RPMI8226 (cell line): ENCODE results near the gene MBP.
A peak's percentile ranks its signal among the peaks of the same experiment; 100 is the strongest.

Experiments
- DNase-seq: peaks from one replicate; pipeline ENCODE4 v3.0.0-alpha.2; 2015

The MBP gene

DNA sequence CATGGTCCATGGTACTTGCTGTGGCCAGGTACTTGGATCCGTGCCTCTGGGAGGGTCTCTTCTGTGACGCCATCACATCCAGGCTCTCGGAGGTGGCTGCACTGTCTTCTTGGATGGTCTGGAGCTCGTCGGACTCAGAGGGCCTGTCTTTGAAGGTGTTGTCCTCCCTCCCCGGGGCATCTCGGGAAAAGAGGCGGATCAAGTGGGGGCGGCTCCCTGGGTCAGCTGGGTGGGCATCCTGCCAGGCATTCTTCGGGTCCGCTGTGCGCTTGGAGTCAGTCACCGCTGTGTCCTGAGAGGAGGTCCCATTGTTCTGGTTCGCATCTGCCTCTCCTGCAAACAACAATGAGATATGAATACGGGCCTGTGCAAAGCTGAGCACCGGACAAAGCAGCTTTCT, 115.6 kb downstream of the MBP start:
- DNase-seq, result no peak

DNA sequence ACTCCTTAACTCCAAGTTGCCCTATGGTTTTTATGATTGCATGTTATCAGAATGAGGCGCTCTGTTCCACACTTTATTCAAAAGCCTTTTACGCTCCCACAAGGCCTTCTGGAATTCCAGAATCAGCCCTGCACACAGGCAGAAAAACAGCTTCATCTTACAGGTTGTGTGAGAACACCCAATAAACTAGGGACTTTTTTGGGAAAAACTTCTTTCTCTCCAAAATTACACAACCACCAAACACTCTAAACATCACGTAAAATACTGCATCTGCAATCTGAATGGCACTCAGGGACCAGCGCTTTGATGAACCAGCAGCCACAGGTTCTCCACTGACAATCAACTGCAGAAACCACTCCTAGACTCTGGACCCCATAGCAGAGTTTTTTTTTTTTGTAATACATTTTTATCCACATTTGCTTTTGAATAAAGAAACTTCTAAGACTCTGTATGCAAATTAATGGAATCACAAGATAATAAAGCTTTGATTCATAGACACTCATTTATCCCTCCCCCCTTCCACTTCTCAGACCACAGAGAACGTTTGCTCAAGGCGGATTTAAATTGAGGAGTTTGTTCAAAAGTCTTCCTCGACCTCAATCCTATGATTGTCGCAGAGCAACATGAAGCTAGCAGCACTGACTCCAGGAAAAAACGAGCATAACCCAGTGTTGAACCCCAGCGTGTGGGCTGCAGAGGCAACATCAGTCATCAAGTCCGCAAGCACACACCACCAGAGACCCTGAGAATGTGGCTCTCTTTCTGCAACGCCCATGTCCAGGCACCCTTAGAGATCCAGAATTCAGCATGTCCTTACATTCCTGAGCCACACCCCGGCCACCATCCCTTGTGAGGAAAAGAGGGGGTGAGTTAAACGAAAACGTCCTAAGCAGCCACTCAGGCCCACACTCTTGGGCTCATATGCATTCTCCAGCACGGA, 116.5 kb downstream of the MBP start:
- DNase-seq, result no peak

DNA sequence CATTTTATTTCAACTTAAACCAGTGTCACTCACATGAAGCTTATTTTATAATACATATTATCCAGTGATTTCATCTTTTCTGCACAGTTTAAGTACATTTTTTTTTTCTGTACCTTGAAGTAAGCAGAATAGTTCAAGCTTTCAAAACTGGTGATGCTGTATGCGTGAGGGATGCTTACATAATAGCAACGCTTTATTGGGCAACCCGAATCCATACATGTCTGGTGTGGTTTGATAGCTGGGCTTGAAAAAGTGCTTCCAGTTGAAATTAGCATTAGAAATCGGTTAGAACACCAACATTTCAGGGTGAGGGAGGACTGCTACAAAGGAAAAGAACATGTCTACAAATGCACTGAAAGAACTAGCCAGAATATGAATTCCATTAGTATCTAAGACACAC, 117.4 kb downstream of the MBP start:
- DNase-seq, result no peak

DNA sequence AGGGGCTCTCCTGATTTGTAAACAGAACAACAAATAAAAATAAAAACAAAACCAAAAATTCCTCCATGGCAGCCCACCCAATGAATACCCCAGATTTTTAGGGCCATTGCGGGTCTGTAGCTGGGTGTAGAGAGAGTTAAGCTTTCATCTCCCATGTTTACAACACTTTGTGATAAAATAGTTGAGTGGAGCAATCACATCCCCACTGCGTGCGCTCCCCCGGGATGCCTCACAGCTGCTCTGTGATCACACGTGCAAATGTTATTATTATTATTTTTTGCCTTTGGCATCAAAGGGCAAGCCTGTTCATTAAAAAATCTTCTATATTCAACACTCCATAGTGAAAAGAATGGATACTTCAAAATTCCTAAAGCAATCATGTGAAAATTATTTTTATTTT, 118.0 kb downstream of the MBP start:
- DNase-seq, result no peak

DNA sequence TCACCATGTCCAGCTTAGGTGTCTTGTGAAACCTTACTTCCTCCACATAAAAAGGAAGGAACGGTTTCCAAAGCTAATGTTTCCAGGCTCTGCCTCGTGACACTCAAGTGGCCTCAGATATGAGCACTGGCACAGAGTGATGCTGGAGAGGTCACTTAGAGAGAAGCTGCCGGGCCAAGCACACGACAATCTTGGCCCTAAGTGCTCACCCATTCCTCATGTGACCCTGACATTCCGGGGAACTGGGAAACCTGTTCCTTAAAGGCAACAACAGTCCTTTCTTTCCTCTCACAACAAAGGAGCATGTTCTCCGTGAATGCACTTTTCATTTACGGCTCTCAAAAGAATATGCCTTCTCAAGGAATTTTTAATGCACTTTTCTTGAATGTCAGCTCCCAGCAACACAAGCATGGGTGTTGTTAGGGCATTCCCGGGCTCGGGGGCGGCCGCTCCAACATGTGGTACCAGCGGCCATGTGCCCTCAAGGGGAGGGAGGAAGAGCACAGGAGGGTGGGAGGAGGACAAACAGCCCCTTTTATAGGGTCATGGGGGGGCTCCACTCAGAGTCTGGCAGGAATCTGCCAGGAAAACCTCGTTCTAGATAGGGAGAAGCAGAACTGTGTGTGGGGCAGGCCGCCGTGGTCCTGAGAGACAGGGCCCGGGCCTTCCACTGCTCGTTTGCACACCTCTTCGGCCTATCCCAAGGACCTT, 118.6 kb downstream of the MBP start:
- no peak for DNase-seq

DNA sequence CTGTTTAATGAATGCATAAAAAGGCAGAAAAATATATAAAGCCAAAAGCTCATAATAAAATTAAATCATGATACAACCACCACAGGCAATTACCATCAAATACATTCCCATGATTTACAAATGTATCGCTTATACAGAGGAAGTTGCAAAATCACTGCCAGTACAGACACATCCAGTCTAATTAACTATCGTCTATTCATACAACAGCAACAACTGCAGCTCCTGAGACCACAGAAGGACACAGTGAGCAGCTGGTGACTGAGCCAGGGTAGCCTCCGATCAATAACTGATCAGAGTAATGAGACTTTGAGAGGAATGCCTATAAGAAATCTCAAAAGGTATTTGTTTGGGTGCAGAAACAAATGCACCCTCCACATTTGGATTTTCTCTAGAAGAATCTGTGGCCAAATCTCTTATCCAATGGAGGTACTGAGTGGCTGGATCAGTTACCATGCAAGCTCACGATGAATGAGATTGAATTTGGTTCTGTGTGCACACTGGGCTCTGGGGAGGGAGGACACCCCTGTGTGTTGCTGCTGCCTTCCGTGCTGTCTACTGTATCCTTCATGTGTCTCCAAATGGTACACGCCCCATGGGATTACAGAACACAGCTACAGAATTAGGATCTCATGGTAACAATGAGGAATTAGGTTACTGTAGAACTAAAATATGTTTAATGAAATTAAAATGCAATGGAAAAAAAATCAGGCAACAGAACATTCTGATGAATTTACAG, 119.6 kb downstream of the MBP start:
- no peak for DNase-seq

DNA sequence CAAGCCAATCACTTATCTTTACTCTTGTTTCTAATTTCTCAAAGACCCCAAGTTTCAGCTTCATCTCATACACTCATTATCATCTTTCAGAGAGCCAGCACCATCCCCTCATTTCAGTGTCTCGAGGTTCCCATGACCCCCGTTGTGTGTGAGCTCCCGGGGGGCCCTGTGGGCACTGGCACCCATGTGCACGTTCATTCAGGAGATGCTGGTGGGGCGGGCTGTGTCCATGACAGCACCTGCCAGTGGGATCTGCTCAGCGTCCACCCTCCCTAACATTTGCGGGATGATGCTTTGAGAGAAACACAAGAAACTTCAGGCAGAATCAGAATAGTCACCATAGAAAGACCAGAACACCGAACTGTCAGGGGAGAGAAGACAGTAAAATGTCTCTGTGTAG, 120.5 kb downstream of the MBP start:
- no peak for DNase-seq

DNA sequence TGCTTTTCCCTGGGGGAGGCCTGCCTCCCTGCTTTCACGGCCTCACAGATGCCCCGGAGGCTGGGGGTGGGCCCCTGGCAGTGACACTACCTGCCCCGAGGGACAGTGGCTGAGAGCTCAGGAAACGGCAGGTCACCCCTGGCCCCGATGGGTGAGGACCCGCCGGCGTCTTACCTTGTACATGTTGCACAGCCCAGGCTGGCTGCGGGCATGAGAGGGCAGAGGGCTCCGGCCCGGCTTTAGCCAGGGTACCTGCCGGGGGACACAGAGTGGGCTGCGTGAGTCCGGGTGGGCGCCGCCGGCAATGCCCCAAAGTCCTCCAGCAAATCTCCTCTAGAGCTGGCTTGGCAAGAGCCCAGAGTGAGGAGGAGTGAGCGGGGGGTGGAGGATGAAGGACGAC, 122.9 kb downstream of the MBP start:
- DNase-seq, result no peak

DNA sequence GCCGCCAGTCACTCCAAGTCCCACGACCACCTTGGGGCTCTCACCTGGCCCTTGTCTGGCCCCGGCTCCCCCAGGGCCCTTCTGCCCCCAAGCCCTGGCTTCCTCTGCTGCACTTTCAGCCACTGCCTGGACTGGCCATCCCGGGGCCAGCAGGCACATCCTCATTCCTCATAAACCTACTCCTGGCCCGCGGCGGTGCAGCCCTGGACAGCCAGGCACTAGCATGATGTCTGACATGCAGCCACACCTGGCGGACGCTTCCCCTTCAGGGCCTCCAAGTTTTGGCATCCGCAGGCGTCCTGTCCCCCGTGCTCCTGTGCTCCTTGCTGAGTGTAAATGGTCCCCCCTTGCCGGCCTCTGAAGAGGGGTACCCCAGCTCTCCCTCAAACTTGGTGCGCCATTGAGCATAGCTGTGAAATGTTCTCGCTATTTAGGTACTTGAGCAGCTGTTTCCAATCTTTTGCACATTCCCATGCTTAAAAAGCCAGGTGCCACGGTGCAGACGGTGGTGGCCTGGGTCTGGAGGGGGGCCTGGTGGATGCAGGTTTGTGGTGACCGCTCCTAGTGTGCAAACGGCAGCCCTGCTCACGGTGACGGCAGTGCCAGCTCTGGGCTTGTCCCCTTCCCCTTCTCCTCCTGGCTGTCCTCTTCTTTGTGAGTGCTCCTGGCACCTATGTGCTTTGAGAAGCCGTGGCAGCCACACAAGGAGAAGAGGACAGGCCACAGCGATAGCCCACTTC, 123.8 kb downstream of the MBP start:
- no peak for DNase-seq

DNA sequence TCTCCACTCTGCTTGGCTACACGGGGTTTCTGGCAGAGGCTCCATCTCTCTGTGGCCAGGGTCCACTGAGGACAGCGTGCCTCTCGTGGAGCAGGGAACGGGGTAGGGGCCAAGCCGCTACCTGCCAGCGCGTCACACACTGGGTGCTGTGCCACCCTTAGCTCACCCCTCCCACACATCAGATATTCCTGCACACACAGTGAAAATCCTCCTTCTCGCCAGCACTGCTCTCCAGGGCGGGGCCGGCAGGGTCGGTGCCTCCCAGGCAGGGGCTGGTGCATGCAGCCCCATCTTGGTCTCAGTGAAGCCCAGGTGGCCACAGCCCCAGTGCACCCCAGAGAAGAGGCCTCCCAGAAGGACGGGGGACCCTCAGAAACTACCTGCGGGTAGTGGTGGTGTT, 124.6 kb downstream of the MBP start:
- DNase-seq, result no peak

DNA sequence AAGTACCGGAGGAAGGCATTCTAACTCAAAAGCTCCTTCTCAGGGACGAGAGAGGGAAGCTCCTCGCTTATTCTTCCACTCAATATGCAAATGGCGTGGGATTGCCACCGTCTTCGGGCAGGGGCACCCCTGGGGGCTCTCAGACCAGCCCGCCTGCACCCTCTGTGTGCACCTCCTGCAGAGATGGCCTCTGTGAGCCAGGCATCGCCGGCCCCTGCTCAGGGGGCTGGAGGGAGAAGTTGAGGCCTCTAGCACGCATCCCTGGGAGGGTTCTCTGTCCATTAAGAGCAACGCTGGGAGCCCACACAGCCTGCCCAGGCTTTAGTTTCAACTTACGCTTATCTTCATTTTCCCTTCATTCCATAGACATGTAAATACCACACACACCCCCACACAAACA, 125.3 kb downstream of the MBP start:
- DNase-seq, result no peak

DNA sequence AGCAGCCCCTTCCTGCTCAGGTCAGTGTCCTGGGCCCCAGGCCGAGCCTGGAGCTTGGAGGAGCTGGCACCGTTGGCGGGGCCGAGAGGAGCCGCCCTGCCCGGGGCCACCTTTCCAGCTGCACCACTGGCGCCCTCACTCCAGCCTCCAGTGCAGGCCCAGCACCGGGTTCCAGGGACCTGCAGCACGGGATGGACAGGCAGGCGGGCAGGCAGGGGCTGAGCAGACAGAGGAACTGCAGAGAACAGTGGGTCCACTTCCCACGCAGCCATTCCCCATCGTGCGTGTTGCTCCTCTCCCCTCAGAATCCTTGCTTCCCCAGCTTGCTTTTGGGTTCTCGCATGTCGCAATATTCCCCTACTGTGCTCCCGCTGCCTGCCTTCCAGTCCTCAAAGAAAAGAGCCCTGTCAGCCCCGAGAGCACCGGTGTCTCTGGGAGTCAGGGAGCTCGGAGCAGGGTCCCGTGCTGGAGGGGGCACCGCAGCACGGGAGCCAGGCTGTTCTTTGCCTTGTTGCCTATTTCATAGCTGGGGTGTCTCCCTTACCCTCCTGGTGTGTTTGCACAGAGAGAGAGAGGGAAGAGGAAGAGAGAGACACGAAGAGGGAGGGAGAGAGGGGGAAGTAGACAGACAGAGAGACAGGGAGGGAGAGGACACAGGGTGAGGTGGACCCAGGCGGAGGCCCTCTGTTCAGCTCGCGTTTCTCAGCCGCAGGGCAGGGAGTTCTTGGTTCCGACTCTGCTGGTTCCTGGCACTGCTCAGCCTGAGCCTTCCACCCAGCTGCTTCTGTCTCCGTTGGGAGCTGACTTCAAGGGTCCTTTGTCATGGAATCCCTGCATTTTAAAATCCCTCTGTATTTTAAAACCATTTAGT, 126.0 kb downstream of the MBP start:
- DNase-seq, result no peak

DNA sequence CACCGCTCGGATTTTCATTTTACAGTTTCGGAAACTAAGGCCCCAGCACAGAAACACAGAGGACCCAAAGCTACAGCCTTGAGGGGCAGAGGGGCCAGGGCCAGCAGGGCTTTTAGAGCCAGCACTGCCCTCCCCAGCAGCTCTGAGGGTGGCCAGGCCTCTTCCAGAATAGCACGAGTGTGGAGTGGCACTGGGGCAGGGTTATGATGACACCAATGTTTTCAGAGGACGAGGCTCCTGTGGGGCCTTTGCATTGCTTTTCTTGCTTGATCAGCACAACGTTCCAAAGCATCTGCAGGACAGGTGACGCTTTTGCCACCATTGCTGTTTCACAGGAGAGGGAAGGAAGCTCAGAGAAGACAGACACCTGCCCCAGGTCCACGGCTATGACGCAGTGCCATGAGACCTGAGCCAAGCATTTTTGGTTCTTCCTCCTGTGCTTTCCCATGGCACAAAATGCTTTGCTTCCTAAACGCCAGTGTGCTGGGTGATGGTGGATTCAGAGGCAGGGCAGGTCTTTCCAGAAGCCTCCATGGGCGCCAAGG, 126.9 kb downstream of the MBP start:
- DNase-seq, result peak; percentile 70

DNA sequence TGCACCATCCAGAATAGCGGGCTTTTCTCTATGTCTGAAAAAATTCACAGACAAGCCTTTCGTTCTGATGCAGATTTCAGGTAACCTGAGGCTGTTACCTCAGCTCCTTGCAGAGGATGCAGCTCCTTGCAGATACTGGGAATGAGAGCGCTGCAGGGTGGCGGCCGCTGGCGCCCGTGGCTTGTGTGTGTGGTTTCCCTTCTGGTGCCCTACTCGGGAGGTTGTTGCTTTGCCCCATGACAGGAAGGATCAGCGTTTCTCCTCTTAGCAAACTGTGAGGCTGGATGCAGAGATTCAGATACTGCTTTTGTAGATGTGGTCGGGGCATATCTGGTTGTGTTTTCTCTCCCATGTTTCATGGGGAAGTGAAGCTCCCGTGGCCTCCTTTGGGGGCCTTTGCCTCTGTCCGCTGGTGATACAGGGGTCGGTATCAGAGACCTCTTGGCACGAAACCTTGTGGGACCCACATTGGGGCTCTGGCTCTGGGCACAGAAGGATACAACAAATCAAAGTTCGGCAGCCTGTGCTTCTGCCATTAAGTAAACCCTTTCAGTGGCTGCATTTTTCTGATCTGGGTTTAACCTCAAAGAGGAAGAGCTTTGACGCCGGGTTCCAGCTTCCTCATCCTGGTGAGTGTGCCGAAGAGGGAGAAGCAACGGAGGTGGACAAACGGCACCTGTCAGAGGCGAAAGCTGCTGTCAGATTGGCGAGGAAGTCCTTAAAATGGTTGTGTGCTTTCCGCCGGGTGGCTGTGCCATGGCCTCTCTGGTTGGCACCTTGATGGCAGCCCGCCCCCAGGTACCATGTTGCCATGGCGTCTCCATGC, 127.8 kb downstream of the MBP start:
- DNase-seq, result no peak

DNA sequence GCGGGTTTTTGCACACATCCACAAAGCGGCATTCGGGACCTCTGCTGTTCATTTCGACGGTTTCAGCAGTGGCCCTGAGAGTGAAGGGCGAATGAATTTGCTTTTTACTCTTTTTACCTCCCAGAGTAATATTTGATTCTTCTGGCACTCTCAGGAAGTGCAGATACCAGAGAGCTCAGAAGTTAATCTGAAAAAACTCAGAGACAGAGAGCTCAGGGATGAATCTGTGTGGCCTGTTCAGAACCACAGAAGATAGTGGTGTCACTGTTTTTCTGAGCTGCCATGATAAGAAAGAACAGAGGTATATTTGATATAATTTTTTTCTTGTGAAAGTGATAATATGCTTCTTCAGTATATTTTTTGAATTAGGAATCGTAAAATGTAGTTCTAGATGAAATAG, 129.3 kb downstream of the MBP start:
- no peak for DNase-seq

DNA sequence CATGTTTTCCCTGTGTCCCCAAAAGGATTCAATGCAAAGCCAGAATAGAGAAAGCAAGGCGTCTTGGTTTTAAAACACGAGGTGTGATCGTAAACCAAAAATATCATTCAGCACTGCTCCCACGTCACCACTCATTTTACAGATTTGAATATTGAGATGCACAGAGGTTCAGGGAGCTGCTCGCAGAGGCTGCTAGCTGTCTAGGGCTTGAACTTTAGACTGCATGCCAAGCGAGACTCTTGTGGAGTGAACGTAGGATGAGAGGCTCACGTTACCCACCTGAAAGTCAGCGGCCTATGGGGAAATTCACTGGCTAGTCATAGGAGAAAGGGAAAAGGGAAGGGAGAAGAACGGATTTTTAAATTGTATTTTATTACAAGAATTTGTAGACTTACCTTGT, 130.1 kb downstream of the MBP start:
- no peak for DNase-seq

DNA sequence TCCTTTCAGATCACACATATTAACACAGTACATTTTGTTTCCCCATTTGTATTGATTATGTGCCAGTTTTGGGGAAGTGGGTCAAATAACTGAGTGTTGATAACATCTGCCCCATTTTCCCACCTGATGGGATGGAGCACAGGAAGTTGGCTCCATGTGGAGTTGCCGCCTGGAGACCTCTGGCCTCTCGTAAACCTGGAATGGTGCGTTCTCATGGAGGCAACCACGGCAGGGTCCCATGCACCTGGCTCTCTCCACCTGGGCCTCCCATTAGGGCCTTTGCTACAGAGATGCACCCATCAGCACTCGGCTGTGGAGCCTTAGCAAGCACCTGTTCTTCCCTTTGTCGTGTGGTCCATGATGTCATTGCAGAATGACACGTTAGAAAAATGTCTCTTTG, 130.6 kb downstream of the MBP start:
- DNase-seq, result no peak

DNA sequence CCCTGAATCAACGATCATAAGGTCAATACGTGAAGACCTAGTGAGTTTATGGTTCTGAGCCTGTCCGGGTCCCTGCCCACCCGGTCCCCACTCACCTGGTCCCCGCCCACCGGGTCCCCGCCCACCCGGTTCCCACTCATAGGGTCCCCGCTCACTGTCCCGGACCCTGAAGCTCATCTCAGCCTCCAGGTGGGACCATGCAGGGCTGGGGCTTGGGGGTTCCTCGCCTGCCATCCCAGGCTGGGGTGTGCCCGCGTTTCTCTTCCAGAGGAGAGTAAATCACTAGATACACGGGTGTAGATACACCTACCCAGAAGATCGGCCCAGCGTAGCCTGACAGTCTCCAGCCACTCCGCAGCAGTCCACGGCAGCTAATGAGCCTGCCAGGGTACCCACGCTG, 131.5 kb downstream of the MBP start:
- DNase-seq, result no peak

DNA sequence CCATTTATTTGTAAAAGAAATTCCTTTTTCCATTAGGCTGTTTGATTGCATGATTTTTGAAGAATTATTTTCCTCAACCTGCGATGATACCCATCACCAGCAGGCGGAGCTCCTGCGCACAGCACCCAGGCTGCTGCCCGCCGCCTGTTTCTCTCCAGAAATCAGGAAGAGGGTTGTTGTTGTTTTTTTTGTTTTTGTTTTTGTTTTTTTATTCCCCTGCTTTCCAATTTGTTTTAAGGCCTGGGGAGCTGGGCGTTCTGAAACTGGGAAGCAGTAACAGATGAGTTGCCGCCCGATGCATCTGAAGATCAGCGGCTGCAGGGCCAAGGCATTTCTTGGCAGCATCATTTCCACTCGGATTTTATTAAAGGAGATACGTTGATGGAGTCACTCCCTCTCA, 132.1 kb downstream of the MBP start:
- DNase-seq, result peak; percentile 53

DNA sequence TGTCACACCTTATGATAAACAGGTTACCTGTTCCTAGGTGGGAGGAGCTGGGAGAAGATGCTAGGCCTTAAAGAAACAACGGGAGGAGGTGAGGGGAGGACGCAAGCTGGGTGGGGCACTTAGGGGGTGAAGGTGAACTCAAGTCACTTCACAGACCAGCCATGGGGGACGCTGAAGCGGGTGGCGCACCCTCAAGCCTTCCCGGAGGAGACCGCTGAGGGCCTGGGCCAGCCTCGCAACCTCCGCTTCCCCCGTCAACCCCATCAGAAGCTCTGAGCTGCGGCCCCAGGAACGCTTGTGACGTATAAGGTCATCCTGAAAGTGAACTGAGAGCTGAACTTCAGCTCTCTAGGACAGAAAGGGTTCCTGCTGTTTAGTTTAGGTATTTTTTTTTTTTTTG, 133.5 kb downstream of the MBP start:
- DNase-seq, result no peak
